Stimulated activated CD4-positive, alpha-beta T cell treated with anti-CD3 and anti-CD28 coated beads, Interleukin-2, amount 100 ng/mL, for 24 hours (primary cell): ENCODE data around the gene AKAP3.

Experiments used
- DNase-seq, 2 donors: peaks; one replicate each; pipeline ENCODE4 v3.0.0-alpha.2; 2020

Gene AKAP3

GRCh38 chr12:4648501-4649357, at the start of gene AKAP3, which contains the start of gene NDUFA9:
AKAP3 (minus strand) TSS chr12:4649051; CDS start chr12:4638196, 10,855 bp downstream.
NDUFA9 (plus strand) TSS chr12:4649114; CDS start chr12:4649127, 13 bp downstream.
- DNase-seq = peak; percentile 77 to 81

- no peak for DNase-seq
Measured at GRCh38 chr12:4690760-4691159, 41.9 kb upstream of the AKAP3 start.

GRCh38 chr12:4685317-4685716, 36.5 kb upstream of the AKAP3 start:
- DNase-seq = no peak

DNA sequence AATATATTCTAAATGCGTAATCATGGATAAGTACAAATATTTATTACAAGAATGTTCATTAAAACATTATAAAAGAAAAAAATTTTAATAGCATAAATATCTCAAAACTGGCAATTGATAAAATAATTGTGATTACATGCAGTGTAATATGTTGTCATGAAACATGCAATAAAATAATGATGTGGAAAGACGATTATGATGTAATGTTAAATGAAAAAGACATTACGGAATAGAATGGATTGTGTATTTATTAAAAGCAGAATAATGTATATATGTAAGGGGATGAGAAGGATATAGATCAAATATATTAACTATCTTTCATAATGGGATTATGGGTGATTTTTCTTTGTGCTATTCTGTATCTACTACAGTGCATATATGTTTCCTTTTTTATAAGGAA, 32.9 kb upstream of the AKAP3 start:
- DNase-seq = no peak

DNA sequence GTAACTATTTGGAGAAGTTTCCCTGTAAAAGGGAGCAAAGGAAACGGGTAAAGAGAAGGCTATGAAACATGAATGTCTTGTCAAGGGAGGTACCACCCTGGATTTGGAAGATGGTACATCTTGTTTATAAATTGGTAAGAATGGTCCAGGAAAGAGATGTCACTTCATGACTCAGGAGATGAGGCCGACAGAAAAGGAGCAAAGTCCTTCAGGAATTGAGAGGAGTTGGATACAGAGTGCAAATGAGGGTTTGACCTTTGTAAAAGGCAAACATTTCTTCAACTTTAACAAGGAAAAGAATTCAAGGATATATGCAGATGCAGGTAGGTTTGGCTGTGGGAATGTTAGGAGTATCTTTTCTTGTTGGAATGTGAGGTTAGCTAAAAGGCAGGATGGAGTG, 30.9 kb upstream of the AKAP3 start:
- DNase-seq = no peak

DNA sequence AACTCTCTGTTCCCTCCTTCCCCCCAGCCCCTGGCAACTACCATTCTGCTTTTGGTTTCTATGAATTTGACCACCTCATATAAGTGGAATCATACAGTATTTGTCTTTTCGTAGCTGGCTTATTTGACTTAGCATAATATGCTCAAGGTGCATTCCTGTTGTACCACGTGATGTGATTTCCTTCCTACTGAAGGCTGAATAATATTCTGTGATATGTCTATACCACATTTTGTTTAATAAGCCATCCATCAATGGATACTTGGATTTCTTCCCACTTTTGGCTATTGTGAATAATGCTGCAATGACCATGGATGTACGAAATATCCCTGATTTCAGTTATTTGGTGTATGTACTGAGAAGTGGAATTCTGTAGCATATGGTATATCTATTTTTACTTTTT, 16.4 kb upstream of the AKAP3 start:
- DNase-seq = no peak

GRCh38 chr12:4663971-4664505, 15.2 kb upstream of the AKAP3 start:
- DNase-seq = no peak

GRCh38 chr12:4653691-4654090, 4.8 kb upstream of the AKAP3 start:
- no peak for DNase-seq

DNA sequence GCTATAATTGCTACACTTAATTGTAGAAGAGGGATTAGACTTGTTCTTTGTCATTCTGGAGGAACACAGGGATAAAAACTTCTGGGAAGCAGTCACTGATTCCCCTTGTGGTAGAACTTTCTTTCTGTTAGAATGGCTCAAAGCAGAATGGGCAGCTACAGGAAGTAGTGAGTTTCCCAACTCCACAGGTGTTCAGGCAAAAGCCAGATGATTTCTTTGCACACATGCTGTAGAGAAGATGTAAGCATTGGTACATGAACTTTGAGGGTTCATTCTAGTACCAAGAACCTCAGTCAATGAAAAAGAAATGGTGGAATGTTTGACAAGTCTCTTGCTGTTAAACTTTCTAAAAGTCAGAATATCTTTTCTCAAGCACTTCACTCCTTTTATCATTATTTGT, 4.4 kb upstream of the AKAP3 start:
- no peak for DNase-seq

GRCh38 chr12:4649358-4649661, 459 bp upstream of the AKAP3 start:
- no peak for DNase-seq

DNA sequence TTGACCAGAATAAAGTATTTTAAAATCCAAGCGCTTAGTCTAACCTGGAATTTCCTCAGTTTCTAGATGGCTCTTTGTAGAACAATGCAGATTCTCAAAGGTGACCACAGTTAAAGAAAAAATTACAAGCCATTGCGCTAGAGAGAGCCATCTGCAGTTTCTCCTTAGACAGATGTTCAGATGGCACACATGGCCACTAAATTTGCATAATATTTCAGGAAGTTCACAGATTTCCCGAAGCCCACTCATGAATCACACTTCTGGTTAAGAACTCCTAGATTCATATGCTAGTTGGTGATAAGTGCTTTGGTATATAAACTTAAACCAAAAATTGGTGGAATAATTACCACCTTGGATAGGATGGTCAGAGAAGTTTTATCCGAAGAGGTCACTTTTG, 749 bp downstream of the AKAP3 start:
- no peak for DNase-seq

DNA sequence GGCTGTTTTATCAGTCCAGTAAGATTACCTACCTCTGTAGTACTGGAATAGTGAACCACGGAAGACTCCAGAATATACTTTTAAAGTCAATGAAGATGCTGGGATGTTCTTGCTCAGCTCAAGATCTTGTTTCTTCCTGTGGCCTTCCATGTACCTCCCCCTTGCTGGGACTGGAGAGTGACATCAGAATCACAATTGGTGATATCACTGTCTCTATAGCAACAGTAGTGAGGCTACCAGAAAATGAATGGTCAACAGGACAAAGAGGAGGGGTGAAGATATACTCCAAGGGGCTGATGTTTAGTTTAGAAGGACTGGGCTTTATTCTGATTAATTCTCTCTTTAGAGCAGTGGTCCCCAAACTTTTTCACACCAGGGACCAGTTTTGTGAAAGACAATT, 3.8 kb downstream of the AKAP3 start:
- no peak for DNase-seq

GRCh38 chr12:4643747-4644146, 5.1 kb downstream of the AKAP3 start:
- DNase-seq = no peak

GRCh38 chr12:4630262-4630661, 18.6 kb downstream of the AKAP3 start:
- DNase-seq = no peak

DNA sequence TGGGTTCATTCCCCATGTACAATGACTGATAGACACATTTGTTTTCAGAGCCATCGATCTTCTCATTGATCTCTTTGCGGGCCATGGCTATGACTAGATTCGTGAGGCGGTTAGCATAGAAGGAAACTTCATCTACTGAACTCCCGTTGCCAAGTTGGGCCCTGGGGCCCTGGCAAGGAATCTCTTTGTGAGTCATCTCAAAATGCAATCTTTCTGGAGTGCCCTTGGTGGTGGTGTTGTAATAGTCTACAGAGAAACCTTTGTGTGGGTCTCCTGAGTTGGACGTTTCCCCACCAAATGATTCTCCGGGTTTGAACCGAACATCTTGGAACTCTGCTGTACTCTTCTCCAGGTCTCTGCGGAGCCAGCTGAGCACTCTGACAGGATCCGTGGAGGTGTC, 20.4 kb downstream of the AKAP3 start:
- DNase-seq = no peak

- no peak for DNase-seq
Measured at GRCh38 chr12:4626543-4626942, 22.3 kb downstream of the AKAP3 start.

GRCh38 chr12:4621511-4621910, 27.3 kb downstream of the AKAP3 start:
- no peak for DNase-seq

GRCh38 chr12:4615667-4616066, 33.2 kb downstream of the AKAP3 start:
- no peak for DNase-seq

GRCh38 chr12:4610481-4610880, 38.4 kb downstream of the AKAP3 start:
- no peak for DNase-seq

DNA sequence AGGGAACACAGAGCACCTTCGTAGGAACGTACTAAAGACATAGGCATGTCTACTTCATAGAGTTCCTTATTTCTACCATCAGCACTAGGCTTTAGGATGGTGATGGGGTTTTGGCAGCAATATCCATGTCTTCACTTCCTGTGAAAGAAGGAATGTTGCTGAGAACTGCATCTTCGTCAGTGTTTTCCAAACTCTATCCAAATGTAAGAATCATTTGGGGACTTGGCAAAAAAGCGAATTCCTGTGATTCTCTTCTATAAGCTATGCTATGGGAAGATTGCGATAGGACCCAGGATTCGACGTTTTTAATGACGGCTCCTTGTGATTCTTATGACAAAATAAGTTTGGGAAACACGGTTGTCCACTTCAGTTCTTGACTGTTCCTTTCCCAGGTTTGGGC, 39.8 kb downstream of the AKAP3 start:
- no peak for DNase-seq

DNA sequence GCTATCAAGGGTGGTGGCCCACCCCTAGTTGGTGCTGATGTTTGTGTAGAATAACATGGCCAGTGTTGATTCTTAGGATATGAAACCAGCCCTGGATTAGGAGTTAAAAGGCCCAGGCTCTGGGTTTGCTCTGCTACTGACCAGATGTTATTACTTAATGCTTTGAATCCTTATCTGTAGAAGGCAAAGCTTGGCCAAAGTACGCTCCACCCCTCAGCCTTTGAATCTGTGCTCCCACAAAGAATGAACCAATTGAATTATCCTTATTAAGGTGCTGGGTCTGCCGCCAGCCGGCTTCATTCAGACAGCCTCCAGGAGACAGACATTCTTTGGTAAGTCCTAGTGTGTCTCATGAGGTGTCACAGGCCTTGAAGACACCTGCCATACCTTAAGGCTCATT, 41.8 kb downstream of the AKAP3 start:
- DNase-seq = no peak

DNA sequence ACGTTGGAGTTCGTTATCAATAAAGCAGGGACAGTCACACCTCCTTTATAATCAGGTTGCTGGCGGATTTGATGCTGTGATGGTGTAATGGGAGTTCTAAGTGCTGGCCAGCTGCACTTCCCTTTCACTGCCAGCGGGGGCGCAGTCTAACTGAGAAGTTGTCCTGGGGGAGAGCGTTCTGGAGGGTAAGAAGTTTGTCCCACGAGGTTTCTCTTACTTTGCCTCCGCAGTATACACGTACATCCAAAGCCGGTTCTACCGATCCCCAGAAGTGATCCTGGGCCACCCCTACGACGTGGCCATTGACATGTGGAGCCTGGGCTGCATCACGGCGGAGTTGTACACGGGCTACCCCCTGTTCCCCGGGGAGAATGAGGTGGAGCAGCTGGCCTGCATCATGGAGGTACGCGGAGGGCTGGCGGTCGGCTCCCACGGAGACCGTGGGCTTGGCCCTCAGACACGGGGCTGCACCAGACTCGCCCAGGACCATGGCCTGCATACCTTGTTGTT, 44.1 kb downstream of the AKAP3 start:
- DNase-seq = peak; percentile 80 to 82

GRCh38 chr12:4603946-4604345, 44.9 kb downstream of the AKAP3 start:
- DNase-seq = no peak

GRCh38 chr12:4603421-4603820, 45.4 kb downstream of the AKAP3 start:
- DNase-seq = no peak

- no peak for DNase-seq
Measured at GRCh38 chr12:4595881-4596280, 53.0 kb downstream of the AKAP3 start.
